K562 (cell line): ENCODE data around the gene BTBD1. TPM values are rescaled to one million over a fixed set of nuclear protein-coding genes. Genes with fewer than 3 reads are reported as not detected.

Experiments
- CEBPG ChIP-seq, 3 experiments: fragments of 200-800 bp in 1 of 3; sonication (Bioruptor generic) in 1 of 3; sonication (generic) in 1 of 3; formaldehyde crosslinking in 1 of 3; IDR thresholded peaks in 2 of 3; conservative IDR thresholded peaks in 1 of 3; 2 replicates each; pipeline versions ENCODE4 v1.6.1 to v1.8.0; 2016 to 2022; ENCODE audit warnings: missing compliant biosample characterization in 2 of 3, missing genetic modification characterization in 2 of 3, mild to moderate bottlenecking in 1 of 3, missing genetic modification reagents in 1 of 3
- E2F3 ChIP-seq: fragments of 250-450 bp; sonication (Bioruptor Pico); IDR thresholded peaks from 2 replicates; pipeline ENCODE4 v1.4.0; 2020; ENCODE audit warnings: mild to moderate bottlenecking
- ELF2 ChIP-seq: fragments of 250-450 bp; sonication (Bioruptor Pico); IDR thresholded peaks from 2 replicates; pipeline ENCODE4 v1.5.0; 2021; ENCODE audit warnings: mild to moderate bottlenecking
- FOXJ2 ChIP-seq: fragments of 200-800 bp; sonication (Bioruptor generic); IDR thresholded peaks from 2 replicates; pipeline ENCODE4 v1.6.1; 2016; ENCODE audit warnings: missing genetic modification characterization, missing compliant biosample characterization
- HDAC8 ChIP-seq: fragments of 450-650 bp; IDR thresholded peaks from 2 replicates; pipeline ENCODE4 v1.6.1; 2016; ENCODE audit warnings: mild to moderate bottlenecking, missing genetic modification characterization, moderate library complexity, missing compliant biosample characterization
- HMBOX1 ChIP-seq: sonication (generic); IDR thresholded peaks from 2 replicates; pipeline ENCODE4 v1.6.1; 2016
- HMGN3 ChIP-seq: IDR thresholded peaks from 2 replicates; pipeline ENCODE4 v1.6.1; 2011; ENCODE audit warnings: borderline replicate concordance, low read depth, mild to moderate bottlenecking, mixed read lengths, low read length; ENCODE audit not compliant: insufficient read length; ENCODE audit errors: extremely low read depth
- KHSRP ChIP-seq: fragments of 450-650 bp; IDR thresholded peaks from 2 replicates; pipeline ENCODE4 v1.6.1; 2017
- KLF16 ChIP-seq: IDR thresholded peaks from 2 replicates; pipeline ENCODE4 v1.6.1; 2016; ENCODE audit warnings: antibody characterized with exemption
- MXI1 ChIP-seq: IDR thresholded peaks from 2 replicates; pipeline ENCODE4 v1.6.1; 2011; ENCODE audit warnings: low read depth, mild to moderate bottlenecking, improper control_type of control experiment, low read length
- NR2C2 ChIP-seq, 2 experiments: fragments of 200-800 bp in 1 of 2; sonication (Bioruptor generic) in 1 of 2; sonication (generic) in 1 of 2; formaldehyde crosslinking in 1 of 2; IDR thresholded peaks; 2 replicates each; pipeline versions ENCODE4 v1.6.1 to v1.8.0; 2016 to 2022; ENCODE audit warnings: mild to moderate bottlenecking in 1 of 2, missing compliant biosample characterization in 1 of 2, missing genetic modification characterization in 1 of 2, missing genetic modification reagents in 1 of 2
- PCBP2 ChIP-seq: fragments of 200-400 bp; formaldehyde crosslinking; IDR thresholded peaks from 2 replicates; pipeline ENCODE4 v1.6.1; 2018; ENCODE audit warnings: low read length, low read depth, mild to moderate bottlenecking, moderate library complexity; ENCODE audit not compliant: poor library complexity, severe bottlenecking
- POLR2H ChIP-seq: IDR thresholded peaks from 2 replicates; pipeline ENCODE4 v1.6.1; 2016; ENCODE audit warnings: missing genetic modification characterization, low read depth, mild to moderate bottlenecking, control low read depth, missing compliant biosample characterization, moderate library complexity
- SMC3 ChIP-seq: conservative IDR thresholded peaks from 2 replicates; pipeline ENCODE4 v1.6.1; 2011; ENCODE audit warnings: low read depth, low read length, improper control_type of control experiment; ENCODE audit not compliant: insufficient read depth
- STAT5A ChIP-seq: IDR thresholded peaks from 2 replicates; pipeline ENCODE4 v1.6.1; 2012; ENCODE audit warnings: low read length, inconsistent platforms, borderline replicate concordance
- TFAM ChIP-seq: fragments of 250-450 bp; sonication (Bioruptor Pico); conservative IDR thresholded peaks from 2 replicates; pipeline ENCODE4 v1.5.0; 2021; ENCODE audit warnings: mild to moderate bottlenecking, moderate library complexity
- TRIM24 ChIP-seq, 2 experiments: fragments of 450-650 bp; IDR thresholded peaks; 2 replicates each; pipeline ENCODE4 v1.6.1; 2016
- UBTF ChIP-seq, 2 experiments: IDR thresholded peaks; 2 replicates each; pipeline ENCODE4 v1.6.1; 2012; ENCODE audit warnings: improper control_type of control experiment in 2 of 2, low read depth in 2 of 2, low read length in 2 of 2, borderline replicate concordance in 1 of 2
- WHSC1 ChIP-seq: IDR thresholded peaks from one replicate; pipeline ENCODE4 v1.6.1; 2012; ENCODE audit warnings: low read length, control low read depth, inconsistent platforms
- ZFP91 ChIP-seq: sonication (generic); formaldehyde crosslinking; IDR thresholded peaks from 2 replicates; pipeline ENCODE4 v1.8.0; 2022; ENCODE audit warnings: mild to moderate bottlenecking, missing genetic modification reagents
- ZNF263 ChIP-seq: sonication (generic); formaldehyde crosslinking; IDR thresholded peaks from 2 replicates; pipeline ENCODE4 v1.8.0; 2022; ENCODE audit warnings: mild to moderate bottlenecking, missing genetic modification reagents, borderline replicate concordance
- ZNF3 ChIP-seq: fragments of 250-450 bp; sonication (Bioruptor Pico); IDR thresholded peaks from 2 replicates; pipeline ENCODE4 v1.5.0; 2021; ENCODE audit warnings: mild to moderate bottlenecking, moderate library complexity
- polyA plus RNA-seq, 8 experiments: library from polyadenylated mRNA; depleted of rRNA in 4 of 8; stranded (reverse) in 5 of 8; unstranded in 3 of 8; fragments of >200 nt; fragmentation: Nextera tagmentation in 2 of 8; fragmentation: Illumina TruSeq in 1 of 8; extraction: Ambion mirVana in 2 of 8; extraction: Trizol in 1 of 8; gene quantifications; 2 replicates each; pipeline versions ENCODE4 v1.2.1 to v1.2.3, GENCODE V29; 2011 to 2014; ENCODE audit warnings: inconsistent platforms in 1 of 8, missing spikeins in 1 of 8
- total RNA-seq, 7 experiments: library from RNA; depleted of rRNA in 6 of 7; stranded (reverse); fragments of >200 nt in 6 of 7; fragmentation: Illumina TruSeq in 2 of 7; extraction: Trizol in 2 of 7; gene quantifications; 2 replicates each; pipeline versions ENCODE4 v1.2.1 to v1.2.3, GENCODE V29; 2011 to 2021; ENCODE audit warnings: low replicate concordance in 1 of 7

Gene BTBD1
- total and polyA plus RNA-seq, 9 of the 15 experiments (the other 6 are each of a cell fraction or from before 2014, with no cell fraction given) = 19.4 to 106 (median 90.4) TPM

GRCh38 chr15:83108266-83109219 is 41.5 kb upstream of the BTBD1 start (continued):
- no peak for TF ChIP-seq UBTF (IDR thresholded peaks at IDR 0.05; ENCODE audit: borderline replicate concordance in 1 of 2, low read depth in 2 of 2, low read length in 2 of 2)
- TF ChIP-seq ELF2 (CRISPR knock-in tag) = peak; percentile 54; the same call in 1 of the 2 replicates
- TF ChIP-seq SMC3 = no peak
- no peak for TF ChIP-seq ZNF263 (CRISPR knock-in tag)
- TF ChIP-seq E2F3 (CRISPR knock-in tag) = no peak
- TF ChIP-seq PCBP2 = no peak
- no peak for TF ChIP-seq STAT5A
- no peak for TF ChIP-seq FOXJ2 (tag)
- TF ChIP-seq CEBPG (CRISPR knock-in tag; IDR thresholded peaks at IDR 0.05) = peak; percentile 98
- TF ChIP-seq CEBPG (tag; conservative IDR thresholded peaks at IDR 0.05 in 1 of 2, IDR thresholded peaks at IDR 0.05 in 1 of 2) = peak; percentile 85 to 86
- 0 out of 2 replicates have a peak, but pooled peaks have one; percentile 37 for TF ChIP-seq HMBOX1
- no peak for TF ChIP-seq HMGN3
- TF ChIP-seq KHSRP = no peak
- peak; percentile 62; the same call in 1 of the 2 replicates for TF ChIP-seq POLR2H (tag)
- no peak for TF ChIP-seq ZFP91
- TF ChIP-seq MXI1 = no peak
- no peak for TF ChIP-seq WHSC1
- TF ChIP-seq NR2C2 (CRISPR knock-in tag; IDR thresholded peaks at IDR 0.05) = no peak
- peak; percentile 20; the same call in 1 of the 2 replicates for TF ChIP-seq NR2C2 (tag; IDR thresholded peaks at IDR 0.05)
- no peak for TF ChIP-seq TFAM (CRISPR knock-in tag)
- TF ChIP-seq ZNF3 (CRISPR knock-in tag) = no peak
- TF ChIP-seq TRIM24 (IDR thresholded peaks at IDR 0.05) = peak in 1 of 2 experiments; percentile 35; a peak in 1 of 4 replicates
- TF ChIP-seq HDAC8 (tag) = 0 out of 2 replicates have a peak, but pooled peaks have one; percentile 11
- TF ChIP-seq KLF16 = peak; percentile 59; the same call in 1 of the 2 replicates
